Nucleus accumbens (tissue), 56 donors: ENCODE data around the gene PPFIA1.
"Not testable (repeated sequence)": the region's sequence is repeated elsewhere in the genome, so short reads cannot be mapped to it uniquely, and the experiment has no call there.

ENCODE experiments used
- DNase-seq, 56 donors: peaks; one replicate each; lab custom pipeline; 2025; lab: John Stamatoyannopoulos, UW

Gene PPFIA1

GRCh38 chr11:70381872-70382861 lies 111.7 kb downstream of the PPFIA1 start:
- DNase-seq: peak in 6 of 56 donors; percentile 9 to 55 (median 18)

GRCh38 chr11:70383664-70384565 lies 113.4 kb downstream of the PPFIA1 start:
- DNase-seq: no peak

GRCh38 chr11:70384566-70385152 lies 114.2 kb downstream of the PPFIA1 start:
- DNase-seq: no peak

- no peak for DNase-seq
Observed at GRCh38 chr11:70387564-70387963, 117.1 kb downstream of the PPFIA1 start.

GRCh38 chr11:70389201-70389600 lies 118.7 kb downstream of the PPFIA1 start:
- no peak for DNase-seq

- not testable (repeated sequence) for DNase-seq
Observed at GRCh38 chr11:70390882-70391281, 120.4 kb downstream of the PPFIA1 start.

- DNase-seq: no peak
Observed at GRCh38 chr11:70394211-70394950, 123.9 kb downstream of the PPFIA1 start.

- DNase-seq: peak in 1 of 56 donors; percentile 64
Observed at GRCh38 chr11:70397336-70397982, 127.0 kb downstream of the PPFIA1 start.

- DNase-seq: peak in 54 of 56 donors; percentile 26 to 88 (median 72)
Observed at GRCh38 chr11:70397983-70398833, 127.7 kb downstream of the PPFIA1 start, which contains the start of gene CTTN. TSS of gene CTTN (plus strand) at chr11:70398529. CDS start at chr11:70407298, 8,769 bp downstream.

GRCh38 chr11:70398834-70399680 lies 128.6 kb downstream of the PPFIA1 start:
- DNase-seq: no peak

- DNase-seq: peak in 26 of 56 donors; percentile 2 to 76 (median 35)
Observed at GRCh38 chr11:70399681-70400112, 129.2 kb downstream of the PPFIA1 start.

GRCh38 chr11:70400643-70401042 lies 130.2 kb downstream of the PPFIA1 start:
- DNase-seq: no peak

GRCh38 chr11:70402016-70402415 lies 131.5 kb downstream of the PPFIA1 start:
- no peak for DNase-seq

- DNase-seq: no peak
Observed at GRCh38 chr11:70402685-70403084, 132.2 kb downstream of the PPFIA1 start.

GRCh38 chr11:70404244-70404643 lies 133.8 kb downstream of the PPFIA1 start:
- DNase-seq: no peak

GRCh38 chr11:70405679-70406395 lies 135.3 kb downstream of the PPFIA1 start:
- no peak for DNase-seq

GRCh38 chr11:70407121-70407520 lies 136.6 kb downstream of the PPFIA1 start:
- DNase-seq: no peak
